Upper lobe of left lung (tissue), 4 donors: ENCODE results near the gene AHI1.

Experiments used
- POLR2A ChIP-seq, 4 donors: fragments of 450-650 bp; IDR thresholded peaks; one replicate each; pipeline ENCODE4 v1.5.1; 2016 to 2017; ENCODE audit warnings: antibody characterized with exemption in 4 of 4, mild to moderate bottlenecking in 2 of 4
- TF ChIP-seq, protein P1 (sequence below), 6 experiments: fragments of 450-650 bp in 4 of 6; fragments of 200-600 bp in 2 of 6; sonication (generic) in 2 of 6; IDR thresholded peaks; one replicate each; pipeline ENCODE4 v1.5.1; 2016 to 2019; ENCODE audit warnings: antibody characterized with exemption in 6 of 6

DNA sequence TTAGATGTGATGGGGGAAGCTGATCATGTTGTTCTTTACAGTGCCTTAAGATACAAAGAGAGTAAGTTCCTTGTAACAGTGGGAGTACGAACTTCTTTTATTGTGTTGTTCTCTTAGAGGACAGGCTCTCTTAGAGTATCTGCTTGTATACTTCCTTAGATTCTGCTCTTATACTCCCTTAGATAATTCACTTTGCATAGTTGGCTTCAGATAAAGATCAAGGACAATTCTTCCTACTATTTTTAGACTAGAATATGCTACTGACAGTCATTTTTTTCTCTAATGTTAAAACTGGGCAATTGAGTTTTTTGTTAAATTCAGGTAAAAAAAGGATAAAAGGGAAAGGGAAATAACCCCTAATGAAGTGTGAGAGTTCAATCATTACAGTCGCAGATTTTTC, 177.7 kb downstream of the AHI1 start:
- TF ChIP-seq, protein P1, sequence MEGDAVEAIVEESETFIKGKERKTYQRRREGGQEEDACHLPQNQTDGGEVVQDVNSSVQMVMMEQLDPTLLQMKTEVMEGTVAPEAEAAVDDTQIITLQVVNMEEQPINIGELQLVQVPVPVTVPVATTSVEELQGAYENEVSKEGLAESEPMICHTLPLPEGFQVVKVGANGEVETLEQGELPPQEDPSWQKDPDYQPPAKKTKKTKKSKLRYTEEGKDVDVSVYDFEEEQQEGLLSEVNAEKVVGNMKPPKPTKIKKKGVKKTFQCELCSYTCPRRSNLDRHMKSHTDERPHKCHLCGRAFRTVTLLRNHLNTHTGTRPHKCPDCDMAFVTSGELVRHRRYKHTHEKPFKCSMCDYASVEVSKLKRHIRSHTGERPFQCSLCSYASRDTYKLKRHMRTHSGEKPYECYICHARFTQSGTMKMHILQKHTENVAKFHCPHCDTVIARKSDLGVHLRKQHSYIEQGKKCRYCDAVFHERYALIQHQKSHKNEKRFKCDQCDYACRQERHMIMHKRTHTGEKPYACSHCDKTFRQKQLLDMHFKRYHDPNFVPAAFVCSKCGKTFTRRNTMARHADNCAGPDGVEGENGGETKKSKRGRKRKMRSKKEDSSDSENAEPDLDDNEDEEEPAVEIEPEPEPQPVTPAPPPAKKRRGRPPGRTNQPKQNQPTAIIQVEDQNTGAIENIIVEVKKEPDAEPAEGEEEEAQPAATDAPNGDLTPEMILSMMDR (IDR thresholded peaks at IDR 0.05) = no peak
- TF ChIP-seq POLR2A (IDR thresholded peaks at IDR 0.05) = no peak
